ENCODE measurements around the gene COPRS. TPM values are rescaled to one million over a fixed set of nuclear protein-coding genes. Genes with fewer than 3 reads are reported as not detected.

COPRS gene
- total and polyA plus RNA-seq, 2 experiments from 2014 or later, result 51.5 to 62.6 TPM

DNA sequence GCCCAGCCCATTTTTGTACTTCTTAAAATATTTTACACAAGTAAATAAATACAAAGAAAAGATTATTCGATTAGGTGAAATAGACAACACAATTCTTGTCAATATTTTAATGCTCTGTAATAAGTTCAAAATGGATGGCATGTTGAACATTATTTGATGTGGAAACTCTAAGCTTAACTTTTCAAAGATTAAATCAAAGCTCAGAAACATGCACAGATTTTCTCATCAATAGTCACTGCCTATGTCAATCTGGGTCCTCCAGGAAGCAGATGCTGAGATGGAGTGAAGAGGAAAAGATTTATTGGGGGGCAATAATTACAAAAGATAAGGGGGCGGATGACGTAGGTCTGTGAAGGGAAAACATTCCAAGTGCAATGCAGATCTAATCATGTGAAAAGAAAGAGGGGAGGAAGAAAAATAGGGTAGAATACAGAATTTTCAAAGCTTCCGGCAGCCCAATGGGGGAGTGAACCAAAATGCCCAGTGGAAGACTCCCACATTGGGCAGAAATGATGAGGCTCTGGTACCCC is 50.5 kb downstream of the COPRS start:
- Histone ChIP-seq H3K27ac (ENCODE audit: low read depth) (no peak overlapping the region), H3K9me2 (ENCODE audit: insufficient read depth) (no peaks in the 10 kb centered on the region), H3K4me2 (no peak overlapping the region), H3K4me3 (no peak overlapping the region), H3K79me2 (replicated peaks; ENCODE audit: insufficient read depth) (no peaks in the 10 kb centered on the region), H4K20me1 (replicated peaks; ENCODE audit: insufficient read depth) (no peaks in the 10 kb centered on the region), H2AFZ (no peak overlapping the region), H3K27me3 (ENCODE audit: insufficient read depth) (no peaks in the 10 kb centered on the region), H3F3A (replicated peaks; ENCODE audit: low read depth) (no peaks in the 10 kb centered on the region), H3K4me1 (ENCODE audit: insufficient read depth) (no peaks in the 10 kb centered on the region), H3K36me3 (ENCODE audit: insufficient read depth) (no peaks in the 10 kb centered on the region)
- Mint-ChIP-seq H3K27ac (no peak overlapping the region), H3K4me1 (no peaks in the 10 kb centered on the region), H3K9me3 (peaks cover 6% of the 10 kb centered on the region; the same call in 1 of the 3 replicates), H3K4me3 (no peak overlapping the region), H3K36me3 (ENCODE audit: low read depth) (no peaks in the 10 kb centered on the region), H3K27me3 (ENCODE audit: insufficient read depth, low read depth, poor library complexity) (no peaks in the 10 kb centered on the region)
- no peak for DNase-seq (ENCODE audit: low spot score)
- ATAC-seq, result no peak
- TF ChIP-seq, protein P1, sequence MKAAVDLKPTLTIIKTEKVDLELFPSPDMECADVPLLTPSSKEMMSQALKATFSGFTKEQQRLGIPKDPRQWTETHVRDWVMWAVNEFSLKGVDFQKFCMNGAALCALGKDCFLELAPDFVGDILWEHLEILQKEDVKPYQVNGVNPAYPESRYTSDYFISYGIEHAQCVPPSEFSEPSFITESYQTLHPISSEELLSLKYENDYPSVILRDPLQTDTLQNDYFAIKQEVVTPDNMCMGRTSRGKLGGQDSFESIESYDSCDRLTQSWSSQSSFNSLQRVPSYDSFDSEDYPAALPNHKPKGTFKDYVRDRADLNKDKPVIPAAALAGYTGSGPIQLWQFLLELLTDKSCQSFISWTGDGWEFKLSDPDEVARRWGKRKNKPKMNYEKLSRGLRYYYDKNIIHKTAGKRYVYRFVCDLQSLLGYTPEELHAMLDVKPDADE (IDR thresholded peaks at IDR 0.05), result no peak
- TF ChIP-seq, protein P2, sequence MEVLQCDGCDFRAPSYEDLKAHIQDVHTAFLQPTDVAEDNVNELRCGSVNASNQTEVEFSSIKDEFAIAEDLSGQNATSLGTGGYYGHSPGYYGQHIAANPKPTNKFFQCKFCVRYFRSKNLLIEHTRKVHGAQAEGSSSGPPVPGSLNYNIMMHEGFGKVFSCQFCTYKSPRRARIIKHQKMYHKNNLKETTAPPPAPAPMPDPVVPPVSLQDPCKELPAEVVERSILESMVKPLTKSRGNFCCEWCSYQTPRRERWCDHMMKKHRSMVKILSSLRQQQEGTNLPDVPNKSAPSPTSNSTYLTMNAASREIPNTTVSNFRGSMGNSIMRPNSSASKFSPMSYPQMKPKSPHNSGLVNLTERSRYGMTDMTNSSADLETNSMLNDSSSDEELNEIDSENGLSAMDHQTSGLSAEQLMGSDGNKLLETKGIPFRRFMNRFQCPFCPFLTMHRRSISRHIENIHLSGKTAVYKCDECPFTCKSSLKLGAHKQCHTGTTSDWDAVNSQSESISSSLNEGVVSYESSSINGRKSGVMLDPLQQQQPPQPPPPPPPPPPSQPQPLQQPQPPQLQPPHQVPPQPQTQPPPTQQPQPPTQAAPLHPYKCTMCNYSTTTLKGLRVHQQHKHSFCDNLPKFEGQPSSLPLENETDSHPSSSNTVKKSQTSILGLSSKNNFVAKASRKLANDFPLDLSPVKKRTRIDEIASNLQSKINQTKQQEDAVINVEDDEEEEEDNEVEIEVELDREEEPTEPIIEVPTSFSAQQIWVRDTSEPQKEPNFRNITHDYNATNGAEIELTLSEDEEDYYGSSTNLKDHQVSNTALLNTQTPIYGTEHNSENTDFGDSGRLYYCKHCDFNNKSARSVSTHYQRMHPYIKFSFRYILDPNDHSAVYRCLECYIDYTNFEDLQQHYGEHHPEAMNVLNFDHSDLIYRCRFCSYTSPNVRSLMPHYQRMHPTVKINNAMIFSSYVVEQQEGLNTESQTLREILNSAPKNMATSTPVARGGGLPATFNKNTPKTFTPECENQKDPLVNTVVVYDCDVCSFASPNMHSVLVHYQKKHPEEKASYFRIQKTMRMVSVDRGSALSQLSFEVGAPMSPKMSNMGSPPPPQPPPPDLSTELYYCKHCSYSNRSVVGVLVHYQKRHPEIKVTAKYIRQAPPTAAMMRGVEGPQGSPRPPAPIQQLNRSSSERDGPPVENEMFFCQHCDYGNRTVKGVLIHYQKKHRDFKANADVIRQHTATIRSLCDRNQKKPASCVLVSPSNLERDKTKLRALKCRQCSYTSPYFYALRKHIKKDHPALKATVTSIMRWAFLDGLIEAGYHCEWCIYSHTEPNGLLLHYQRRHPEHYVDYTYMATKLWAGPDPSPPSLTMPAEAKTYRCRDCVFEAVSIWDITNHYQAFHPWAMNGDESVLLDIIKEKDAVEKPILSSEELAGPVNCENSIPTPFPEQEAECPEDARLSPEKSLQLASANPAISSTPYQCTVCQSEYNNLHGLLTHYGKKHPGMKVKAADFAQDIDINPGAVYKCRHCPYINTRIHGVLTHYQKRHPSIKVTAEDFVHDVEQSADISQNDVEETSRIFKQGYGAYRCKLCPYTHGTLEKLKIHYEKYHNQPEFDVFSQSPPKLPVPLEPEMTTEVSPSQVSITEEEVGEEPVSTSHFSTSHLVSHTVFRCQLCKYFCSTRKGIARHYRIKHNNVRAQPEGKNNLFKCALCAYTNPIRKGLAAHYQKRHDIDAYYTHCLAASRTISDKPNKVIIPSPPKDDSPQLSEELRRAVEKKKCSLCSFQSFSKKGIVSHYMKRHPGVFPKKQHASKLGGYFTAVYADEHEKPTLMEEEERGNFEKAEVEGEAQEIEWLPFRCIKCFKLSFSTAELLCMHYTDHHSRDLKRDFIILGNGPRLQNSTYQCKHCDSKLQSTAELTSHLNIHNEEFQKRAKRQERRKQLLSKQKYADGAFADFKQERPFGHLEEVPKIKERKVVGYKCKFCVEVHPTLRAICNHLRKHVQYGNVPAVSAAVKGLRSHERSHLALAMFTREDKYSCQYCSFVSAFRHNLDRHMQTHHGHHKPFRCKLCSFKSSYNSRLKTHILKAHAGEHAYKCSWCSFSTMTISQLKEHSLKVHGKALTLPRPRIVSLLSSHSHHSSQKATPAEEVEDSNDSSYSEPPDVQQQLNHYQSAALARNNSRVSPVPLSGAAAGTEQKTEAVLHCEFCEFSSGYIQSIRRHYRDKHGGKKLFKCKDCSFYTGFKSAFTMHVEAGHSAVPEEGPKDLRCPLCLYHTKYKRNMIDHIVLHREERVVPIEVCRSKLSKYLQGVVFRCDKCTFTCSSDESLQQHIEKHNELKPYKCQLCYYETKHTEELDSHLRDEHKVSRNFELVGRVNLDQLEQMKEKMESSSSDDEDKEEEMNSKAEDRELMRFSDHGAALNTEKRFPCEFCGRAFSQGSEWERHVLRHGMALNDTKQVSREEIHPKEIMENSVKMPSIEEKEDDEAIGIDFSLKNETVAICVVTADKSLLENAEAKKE (CRISPR knock-in tag; IDR thresholded peaks at IDR 0.05), result no peak
- TF ChIP-seq STAT1 (IDR thresholded peaks at IDR 0.05; ENCODE audit: unreplicated experiment), result no peak
- TF ChIP-seq EZH2phosphoT487 (IDR thresholded peaks at IDR 0.05; ENCODE audit: unreplicated experiment), result no peak
- TF ChIP-seq, protein P3, sequence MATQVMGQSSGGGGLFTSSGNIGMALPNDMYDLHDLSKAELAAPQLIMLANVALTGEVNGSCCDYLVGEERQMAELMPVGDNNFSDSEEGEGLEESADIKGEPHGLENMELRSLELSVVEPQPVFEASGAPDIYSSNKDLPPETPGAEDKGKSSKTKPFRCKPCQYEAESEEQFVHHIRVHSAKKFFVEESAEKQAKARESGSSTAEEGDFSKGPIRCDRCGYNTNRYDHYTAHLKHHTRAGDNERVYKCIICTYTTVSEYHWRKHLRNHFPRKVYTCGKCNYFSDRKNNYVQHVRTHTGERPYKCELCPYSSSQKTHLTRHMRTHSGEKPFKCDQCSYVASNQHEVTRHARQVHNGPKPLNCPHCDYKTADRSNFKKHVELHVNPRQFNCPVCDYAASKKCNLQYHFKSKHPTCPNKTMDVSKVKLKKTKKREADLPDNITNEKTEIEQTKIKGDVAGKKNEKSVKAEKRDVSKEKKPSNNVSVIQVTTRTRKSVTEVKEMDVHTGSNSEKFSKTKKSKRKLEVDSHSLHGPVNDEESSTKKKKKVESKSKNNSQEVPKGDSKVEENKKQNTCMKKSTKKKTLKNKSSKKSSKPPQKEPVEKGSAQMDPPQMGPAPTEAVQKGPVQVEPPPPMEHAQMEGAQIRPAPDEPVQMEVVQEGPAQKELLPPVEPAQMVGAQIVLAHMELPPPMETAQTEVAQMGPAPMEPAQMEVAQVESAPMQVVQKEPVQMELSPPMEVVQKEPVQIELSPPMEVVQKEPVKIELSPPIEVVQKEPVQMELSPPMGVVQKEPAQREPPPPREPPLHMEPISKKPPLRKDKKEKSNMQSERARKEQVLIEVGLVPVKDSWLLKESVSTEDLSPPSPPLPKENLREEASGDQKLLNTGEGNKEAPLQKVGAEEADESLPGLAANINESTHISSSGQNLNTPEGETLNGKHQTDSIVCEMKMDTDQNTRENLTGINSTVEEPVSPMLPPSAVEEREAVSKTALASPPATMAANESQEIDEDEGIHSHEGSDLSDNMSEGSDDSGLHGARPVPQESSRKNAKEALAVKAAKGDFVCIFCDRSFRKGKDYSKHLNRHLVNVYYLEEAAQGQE (IDR thresholded peaks at IDR 0.05; ENCODE audit: unreplicated experiment), result no peak
- no peak for TF ChIP-seq JUNB (IDR thresholded peaks at IDR 0.05; ENCODE audit: unreplicated experiment)

All from GM23338 (cell line).